Neuron (in vitro differentiated cells): ENCODE data around the gene LATS1.
A peak's percentile ranks its signal among the peaks of the same experiment; 100 is the strongest.
"Not testable (repeated sequence)": the region's sequence is repeated elsewhere in the genome, so short reads cannot be mapped to it uniquely, and the experiment has no call there.

ENCODE experiments used
- H2AFZ ChIP-seq: one replicate; pipeline ENCODE4 v1.6.1; 2013; ENCODE audit warnings: low read depth, mild to moderate bottlenecking, inconsistent platforms, low read length, moderate library complexity
- H3K27me3 ChIP-seq: one replicate; pipeline ENCODE4 v1.6.1; 2013; ENCODE audit warnings: low read length; ENCODE audit not compliant: insufficient read depth
- H3K36me3 ChIP-seq: one replicate; pipeline ENCODE4 v1.6.1; 2013; ENCODE audit warnings: low read length; ENCODE audit not compliant: insufficient read depth
- H3K4me1 ChIP-seq: one replicate; pipeline ENCODE4 v1.6.1; 2013; ENCODE audit warnings: low read length; ENCODE audit not compliant: insufficient read depth
- H3K4me3 ChIP-seq: 2 replicates; pipeline ENCODE4 v1.5.1; 2013; ENCODE audit warnings: mild to moderate bottlenecking, low read length, moderate library complexity
- H3K9me3 ChIP-seq: one replicate; pipeline ENCODE4 v1.6.1; 2013; ENCODE audit warnings: low read length

The LATS1 gene

DNA sequence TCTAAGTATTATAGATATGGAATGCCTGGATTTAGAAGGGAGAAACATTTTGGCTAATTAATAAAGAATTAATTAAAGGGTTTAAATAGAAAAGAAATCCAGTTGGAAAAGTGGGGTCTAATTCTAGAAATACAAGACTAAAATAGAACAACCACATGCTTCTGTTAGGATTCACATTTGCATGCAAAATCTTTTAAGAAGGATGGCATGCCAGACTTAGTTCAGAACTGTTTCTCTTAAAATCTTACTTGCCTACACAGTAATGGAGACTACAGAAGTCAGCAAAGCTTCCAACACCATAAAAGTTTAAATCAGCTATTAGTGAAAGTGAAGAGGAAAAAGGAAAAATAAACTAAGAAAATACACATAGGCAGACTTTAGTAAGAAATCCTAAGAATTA is 36.7 kb downstream of the LATS1 start:
- Histone ChIP-seq H2AFZ (no peak overlapping the region), H3K27me3 (no peaks in the 10 kb centered on the region), H3K36me3 (peaks cover 48% of the 10 kb centered on the region), H3K4me3 (no peak overlapping the region), H3K4me1 (no peaks in the 10 kb centered on the region), H3K9me3 (peaks cover 3% of the 10 kb centered on the region)

DNA sequence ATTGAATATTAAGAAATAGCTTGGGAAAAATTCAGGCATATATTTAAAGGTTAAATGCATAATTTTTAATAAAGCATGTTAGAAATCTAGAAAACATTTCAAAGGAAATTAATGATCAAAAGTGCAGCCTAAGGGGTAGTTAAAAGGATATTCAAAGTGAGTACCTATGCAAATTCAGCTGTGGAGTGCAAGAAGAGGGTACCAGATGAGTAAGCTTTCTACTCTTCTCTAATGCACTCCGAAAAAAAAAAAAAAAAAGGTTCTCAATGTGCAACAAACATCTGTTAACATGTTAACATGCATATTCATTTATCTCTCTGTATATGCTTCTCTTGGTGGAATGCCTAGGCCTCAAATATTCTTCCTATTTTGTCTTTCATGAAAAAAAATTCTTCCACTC is 37.4 kb downstream of the LATS1 start:
- Histone ChIP-seq H3K4me3 (no peak overlapping the region), H3K27me3 (no peaks in the 10 kb centered on the region), H3K36me3 (peaks cover 51% of the 10 kb centered on the region), H3K9me3 (peaks cover 3% of the 10 kb centered on the region), H3K4me1 (no peaks in the 10 kb centered on the region), H2AFZ (no peak overlapping the region)

DNA sequence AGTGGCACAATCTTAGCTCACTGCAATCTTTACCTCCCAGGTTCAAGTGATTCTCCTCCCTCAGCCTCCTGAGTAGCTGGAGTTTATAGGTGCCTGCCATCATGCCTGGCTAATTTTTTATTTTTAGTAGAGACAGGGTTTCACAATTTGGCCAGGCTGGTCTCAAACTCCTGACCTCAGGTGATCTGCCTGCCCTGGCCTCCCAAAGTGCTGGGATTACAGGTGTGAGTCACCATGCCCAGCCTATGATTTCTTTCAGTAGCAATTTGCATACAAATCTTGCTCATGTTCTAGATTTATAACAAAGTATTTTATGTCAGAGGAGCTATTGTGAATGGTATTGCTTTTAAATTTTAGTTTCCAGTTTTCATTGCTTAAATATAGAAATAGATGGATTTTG is 45.6 kb downstream of the LATS1 start:
- not testable (repeated sequence) for H3K27me3 ChIP-seq, H3K4me1 ChIP-seq, H2AFZ ChIP-seq, H3K9me3 ChIP-seq, H3K4me3 ChIP-seq
- H3K36me3 ChIP-seq: peaks cover 60% of the 10 kb centered on the region

DNA sequence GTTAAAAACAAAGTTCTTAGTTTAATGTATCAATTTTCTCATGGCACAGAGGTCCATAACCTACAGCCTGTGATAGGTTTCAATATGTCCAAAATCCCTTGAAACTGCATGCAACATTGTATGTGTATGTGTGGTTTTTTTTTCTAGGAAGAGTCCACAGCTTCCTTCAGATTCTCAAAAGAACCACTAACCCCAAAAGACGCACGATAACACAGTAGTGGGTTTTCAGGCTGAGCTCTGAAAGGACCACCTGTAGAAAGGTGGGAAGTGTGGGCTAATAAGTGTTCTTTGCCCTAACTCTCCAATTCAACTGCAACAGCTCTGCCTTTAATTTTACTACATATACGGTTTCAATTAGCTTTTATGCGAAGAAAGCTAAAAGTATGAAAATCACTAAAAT is 57.9 kb downstream of the LATS1 start:
- peaks cover 56% of the 10 kb centered on the region for H3K36me3 ChIP-seq

DNA sequence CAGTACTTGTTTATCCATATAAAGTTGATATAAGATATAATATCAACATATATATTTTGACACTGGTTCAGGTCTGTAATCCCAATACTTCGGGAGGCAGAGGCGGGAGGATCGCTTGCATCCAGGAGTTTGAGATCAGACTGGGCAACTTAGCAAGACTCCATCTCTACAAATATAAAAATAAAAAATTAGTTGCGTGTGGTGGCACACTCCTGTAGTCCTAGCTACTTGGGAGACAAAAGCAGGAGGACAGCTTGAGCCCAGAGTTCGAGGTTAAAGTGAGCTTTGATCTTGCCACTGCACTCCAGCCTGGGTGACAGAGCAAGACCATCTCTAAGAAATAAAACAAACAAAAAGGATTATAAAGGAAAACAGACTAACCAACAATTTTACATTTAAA is 60.5 kb downstream of the LATS1 start:
- H3K4me1 ChIP-seq: no peaks in the 10 kb centered on the region
- no peak overlapping the region for H3K4me3 ChIP-seq
- peaks cover 37% of the 10 kb centered on the region for H3K36me3 ChIP-seq
- H3K9me3 ChIP-seq: no peaks in the 10 kb centered on the region
- H3K27me3 ChIP-seq: no peaks in the 10 kb centered on the region
- no peak overlapping the region for H2AFZ ChIP-seq

More for the DNA sequence above, 57.9 kb downstream of the LATS1 start:
- no peak overlapping the region for H2AFZ ChIP-seq
- H3K4me1 ChIP-seq: no peaks in the 10 kb centered on the region
- H3K4me3 ChIP-seq: no peak overlapping the region
- no peaks in the 10 kb centered on the region for H3K27me3 ChIP-seq
- H3K9me3 ChIP-seq: no peaks in the 10 kb centered on the region

DNA sequence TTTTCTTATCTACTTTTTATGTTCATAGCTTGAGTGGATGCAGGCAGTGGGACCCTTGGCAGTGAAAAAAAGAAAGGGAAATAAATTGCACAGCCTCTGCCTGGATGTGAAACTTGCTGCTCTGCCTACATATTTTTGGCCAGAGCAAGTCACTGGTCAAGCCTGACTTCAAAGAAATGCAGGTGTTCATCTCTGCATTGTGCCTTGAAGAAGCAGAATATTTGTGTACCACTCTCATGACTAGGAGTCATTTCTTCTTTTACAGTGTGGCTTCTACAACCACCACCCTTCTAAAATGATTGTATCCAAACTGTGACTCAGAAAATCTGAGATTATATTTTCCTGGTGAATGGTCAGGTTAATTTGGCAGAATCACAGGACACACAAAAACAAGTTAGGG is 66.8 kb downstream of the LATS1 start:
- no peak overlapping the region for H3K4me3 ChIP-seq
- H2AFZ ChIP-seq: no peak overlapping the region
- H3K36me3 ChIP-seq: peaks cover 1% of the 10 kb centered on the region
- no peaks in the 10 kb centered on the region for H3K9me3 ChIP-seq
- H3K27me3 ChIP-seq: no peaks in the 10 kb centered on the region
- H3K4me1 ChIP-seq: peaks cover 10% of the 10 kb centered on the region

DNA sequence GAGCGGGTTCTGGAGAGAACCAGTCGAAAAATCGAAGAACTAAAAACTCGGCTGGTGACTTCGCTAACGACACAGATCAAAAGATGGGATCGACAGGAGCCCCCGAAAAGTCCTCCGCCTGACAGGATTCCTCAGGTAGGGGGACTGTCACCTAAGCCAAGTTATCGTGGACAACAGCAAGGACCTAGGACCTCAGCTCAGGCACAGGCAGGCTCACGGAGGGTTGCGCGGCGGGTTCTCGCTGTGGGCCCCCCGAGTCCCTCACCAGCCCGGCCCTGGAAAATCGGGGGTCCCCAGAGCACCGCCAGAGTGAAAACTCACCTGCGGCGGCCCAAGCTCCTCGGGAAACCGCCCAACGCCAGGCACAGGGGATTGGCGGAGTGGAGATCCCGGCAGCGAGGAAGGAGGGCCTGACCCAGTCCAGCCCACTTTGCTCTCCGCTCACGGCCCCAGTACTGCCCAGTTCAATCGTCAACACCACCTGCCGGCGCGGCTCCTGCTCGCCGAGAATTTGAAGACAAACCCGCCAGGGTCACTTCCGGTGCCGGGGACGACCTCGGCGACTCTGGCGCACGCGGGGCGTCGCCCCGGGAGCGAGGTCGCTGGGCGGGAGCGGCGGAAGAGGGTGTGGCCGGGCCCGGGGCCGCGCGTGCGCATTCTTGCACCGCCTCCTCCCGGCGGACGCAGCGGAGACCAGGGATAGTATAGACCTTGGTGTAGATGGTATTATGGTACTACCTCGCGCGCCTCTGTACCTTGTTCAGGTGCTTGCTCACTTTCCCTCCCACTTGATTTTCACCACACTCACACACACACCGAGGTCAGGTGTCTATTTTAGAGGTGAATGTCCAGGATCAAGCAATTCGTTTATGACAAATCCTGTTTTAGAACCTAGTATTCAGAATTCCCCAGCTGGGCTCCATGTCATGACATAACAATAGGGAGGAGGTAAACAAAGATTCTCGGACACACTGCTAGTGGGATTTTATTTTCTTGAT is 69.5 kb downstream of the LATS1 start, which contains the start of gene KATNA1:
Gene KATNA1 (minus strand): TSS at position 567 of the 998 bp plus-strand sequence. CDS start 10,167 bp downstream, outside the sequence.
- Histone ChIP-seq H3K9me3 (no peaks in the 10 kb centered on the region), H3K27me3 (no peaks in the 10 kb centered on the region), H3K4me3 (peak within 1 kb of the TSS; percentile 98), H2AFZ (peak within 1 kb of the TSS; percentile 88), H3K36me3 (no peaks in the 10 kb centered on the region), H3K4me1 (peaks cover 14% of the 10 kb centered on the region)

DNA sequence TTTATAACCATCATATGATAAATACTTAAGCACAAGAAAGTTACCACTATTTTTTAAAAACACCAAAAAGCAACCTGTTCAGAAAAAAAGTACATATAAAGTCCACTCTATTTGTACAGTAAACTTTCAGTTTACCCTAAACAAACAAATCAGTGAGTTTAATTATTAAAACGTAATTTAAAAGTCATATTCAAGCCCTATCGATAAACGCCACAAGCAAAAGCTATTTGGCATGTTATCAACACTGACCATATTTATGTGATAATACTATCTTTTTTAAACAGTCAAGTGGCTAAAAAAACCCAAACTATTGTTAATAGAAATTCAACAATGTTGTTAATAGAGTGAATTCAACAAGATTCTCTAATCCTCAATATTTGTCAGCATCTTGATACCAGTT is 71.3 kb downstream of the LATS1 start:
- H3K4me1 ChIP-seq: peaks cover 14% of the 10 kb centered on the region
- H3K36me3 ChIP-seq: no peaks in the 10 kb centered on the region
- H3K9me3 ChIP-seq: peaks cover 1% of the 10 kb centered on the region
- H2AFZ ChIP-seq: peak overlapping the region; percentile 83
- peak overlapping the region; percentile 98 for H3K4me3 ChIP-seq
- H3K27me3 ChIP-seq: no peaks in the 10 kb centered on the region

DNA sequence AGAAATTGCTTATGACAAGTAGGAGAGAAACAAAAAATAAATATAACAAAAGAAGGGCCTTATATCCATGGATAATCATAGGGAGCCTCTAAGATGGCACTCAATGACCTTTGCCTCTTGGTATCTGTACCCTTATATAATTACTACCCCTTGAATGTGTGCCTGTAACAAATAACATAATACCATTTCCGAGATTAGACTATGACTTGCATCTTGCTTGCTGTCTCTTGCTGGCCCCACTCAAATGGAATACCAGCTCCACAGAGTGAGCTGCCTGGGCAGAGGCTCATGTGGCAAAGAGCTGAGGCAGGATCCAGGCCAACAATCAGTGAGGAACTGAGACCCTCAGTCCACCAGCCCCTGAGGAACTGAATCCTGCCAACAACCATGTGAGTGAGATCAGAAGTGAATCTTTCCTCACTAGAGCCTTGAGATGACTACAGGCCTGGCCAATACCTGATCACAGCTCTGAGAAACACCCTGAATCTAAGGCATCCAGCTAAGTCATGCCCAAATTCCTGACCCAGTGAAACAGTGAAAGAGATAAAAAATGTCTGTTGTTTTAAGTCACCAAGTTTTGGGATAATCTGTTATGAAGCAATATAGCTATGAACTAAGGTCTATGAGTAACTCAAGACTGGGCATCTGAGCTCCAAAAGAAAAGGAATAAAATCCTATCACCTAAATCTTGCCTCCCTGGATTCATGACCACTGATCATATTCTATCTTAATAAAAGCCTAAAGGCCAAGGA is 74.9 kb downstream of the LATS1 start:
- Histone ChIP-seq H3K4me1 (peaks cover 14% of the 10 kb centered on the region), H3K27me3 (no peaks in the 10 kb centered on the region), H3K9me3 (peaks cover 1% of the 10 kb centered on the region), H3K4me3 (no peak overlapping the region), H3K36me3 (no peaks in the 10 kb centered on the region), H2AFZ (no peak overlapping the region)

DNA sequence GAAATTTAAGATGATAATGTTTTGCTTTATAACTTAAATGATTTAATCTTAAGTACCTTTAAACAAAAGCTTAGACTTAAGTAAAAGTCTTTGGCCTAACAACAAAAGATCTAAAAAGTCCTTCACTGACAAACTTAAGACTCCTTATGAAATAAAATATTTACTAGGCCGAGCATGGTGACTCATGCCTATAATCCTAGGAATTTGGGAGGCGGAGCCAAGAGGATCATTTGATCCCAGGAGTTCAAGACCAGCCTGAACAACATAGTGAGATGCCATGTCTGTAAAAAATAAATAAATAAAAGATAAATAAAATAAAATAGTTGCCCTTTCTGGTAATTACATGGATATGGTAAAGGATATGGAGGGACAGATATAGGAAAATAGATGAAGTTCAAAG is 81.8 kb downstream of the LATS1 start:
- Histone ChIP-seq H3K9me3 (no peaks in the 10 kb centered on the region), H3K27me3 (no peaks in the 10 kb centered on the region), H2AFZ (no peak overlapping the region), H3K36me3 (peaks cover 12% of the 10 kb centered on the region), H3K4me3 (no peak overlapping the region), H3K4me1 (no peaks in the 10 kb centered on the region)

DNA sequence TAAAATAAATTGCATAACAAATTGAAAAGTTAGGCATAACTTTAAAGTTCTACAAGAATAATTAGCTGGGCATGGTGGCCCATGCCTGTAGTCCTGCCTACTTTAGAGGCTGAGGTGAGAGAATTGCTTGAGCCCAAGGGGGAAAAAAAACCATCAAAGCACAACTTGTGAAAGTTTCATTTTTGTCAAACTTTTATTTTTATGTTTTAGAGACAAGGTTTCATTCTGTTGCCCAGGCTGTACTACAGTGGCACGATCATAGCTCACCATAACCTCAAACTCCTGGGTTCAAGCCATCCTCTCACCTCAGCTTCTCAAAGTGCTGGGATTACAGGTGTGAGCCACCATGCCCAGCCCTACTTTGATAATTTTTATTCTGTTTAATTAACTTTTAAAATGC is 83.6 kb downstream of the LATS1 start:
- peaks cover 20% of the 10 kb centered on the region for H3K36me3 ChIP-seq
- H3K4me1 ChIP-seq: no peaks in the 10 kb centered on the region
- H2AFZ ChIP-seq: no peak overlapping the region
- no peak overlapping the region for H3K4me3 ChIP-seq
- no peaks in the 10 kb centered on the region for H3K9me3 ChIP-seq
- H3K27me3 ChIP-seq: no peaks in the 10 kb centered on the region

DNA sequence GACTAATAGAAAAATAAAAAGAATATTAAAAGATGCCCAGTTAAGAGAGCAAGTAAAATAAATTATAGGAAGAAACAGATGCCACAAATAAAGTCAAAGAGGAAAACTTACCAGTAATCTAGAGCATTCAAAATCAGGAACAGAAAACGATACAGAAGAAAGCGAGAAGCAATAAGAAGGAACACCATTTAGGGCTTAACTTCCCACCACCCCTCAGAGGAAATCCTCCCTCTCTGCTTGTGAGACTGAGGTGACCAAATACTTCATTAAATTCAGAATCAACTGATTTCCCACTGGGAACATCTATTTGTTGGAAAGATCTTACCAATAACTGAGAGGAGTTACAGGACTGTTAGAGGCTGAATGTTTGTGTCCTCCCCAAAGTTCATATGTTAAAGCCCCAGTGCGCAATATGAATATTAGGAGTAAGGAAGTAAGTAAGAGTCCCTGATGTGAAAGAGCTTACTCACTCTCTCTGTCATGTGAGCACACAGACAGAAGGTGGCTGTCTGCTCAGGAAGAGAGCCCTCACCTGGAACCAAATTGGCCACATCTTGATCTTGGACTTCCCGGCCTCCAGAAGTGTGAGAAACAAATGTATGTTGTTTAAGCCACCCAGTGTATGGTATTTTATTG is 88.9 kb downstream of the LATS1 start:
- no peaks in the 10 kb centered on the region for H3K9me3 ChIP-seq
- no peaks in the 10 kb centered on the region for H3K27me3 ChIP-seq
- H2AFZ ChIP-seq: no peak overlapping the region
- peaks cover 22% of the 10 kb centered on the region for H3K36me3 ChIP-seq
- H3K4me1 ChIP-seq: no peaks in the 10 kb centered on the region
- no peak overlapping the region for H3K4me3 ChIP-seq

DNA sequence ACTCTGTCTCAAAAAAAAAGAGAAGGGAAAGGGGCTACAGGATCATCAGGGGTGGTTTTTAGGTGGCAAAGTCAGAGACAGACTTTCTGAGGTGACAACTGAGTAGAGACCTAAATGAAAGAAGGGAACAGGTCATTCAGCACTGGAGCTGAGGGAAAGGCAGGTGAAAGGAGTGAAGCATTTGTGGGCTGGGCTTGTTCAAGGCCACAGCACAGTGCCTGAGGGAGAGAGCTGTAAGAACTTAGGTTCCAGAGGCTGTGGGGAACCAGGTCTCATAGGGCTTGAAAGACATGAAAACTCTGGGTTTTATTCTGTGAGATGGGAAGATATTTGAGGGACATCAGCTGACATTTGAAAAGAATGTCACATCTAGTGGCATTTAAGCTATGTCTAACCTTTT is 90.2 kb downstream of the LATS1 start:
- H2AFZ ChIP-seq: no peak overlapping the region
- no peaks in the 10 kb centered on the region for H3K4me1 ChIP-seq
- no peaks in the 10 kb centered on the region for H3K27me3 ChIP-seq
- H3K36me3 ChIP-seq: peaks cover 28% of the 10 kb centered on the region
- H3K9me3 ChIP-seq: no peaks in the 10 kb centered on the region
- no peak overlapping the region for H3K4me3 ChIP-seq
